Globus pallidus (tissue), 1 donor: ENCODE measurements around the gene PLAAT2.
"Not testable (repeated sequence)": the region's sequence is repeated elsewhere in the genome, so short reads cannot be mapped to it uniquely, and the experiment has no call there.

Source experiments
- DNase-seq: peaks from one replicate; pipeline ENCODE4 v3.0.0-alpha.2; 2015; ENCODE audit warnings: low spot score

Gene PLAAT2

GRCh38 chr11:63563201-63564055 lies at the start of gene PLAAT2:
Gene PLAAT2 (minus strand): TSS chr11:63563379. CDS start chr11:63563324, 55 bp downstream.
- no peak for DNase-seq

GRCh38 chr11:63612181-63612580 lies 49.0 kb upstream of the PLAAT2 start:
- DNase-seq = no peak

GRCh38 chr11:63611395-63611747 lies 48.2 kb upstream of the PLAAT2 start:
- no peak for DNase-seq

- peak; percentile 62 for DNase-seq
These were observed 47.6 kb upstream of the PLAAT2 start for GRCh38 chr11:63610604-63611394.

GRCh38 chr11:63609971-63610580 lies 46.9 kb upstream of the PLAAT2 start:
- DNase-seq = no peak

GRCh38 chr11:63609536-63609935 lies 46.4 kb upstream of the PLAAT2 start:
- peak; percentile 78 for DNase-seq

- no peak for DNase-seq
These were observed 45.5 kb upstream of the PLAAT2 start for GRCh38 chr11:63608353-63609345.

GRCh38 chr11:63603180-63603518 lies 40.0 kb upstream of the PLAAT2 start:
- peak; percentile 96 for DNase-seq

- DNase-seq = not testable (repeated sequence)
These were observed 39.4 kb upstream of the PLAAT2 start for GRCh38 chr11:63602290-63603179.

- DNase-seq = peak; percentile 82
These were observed 36.3 kb upstream of the PLAAT2 start for GRCh38 chr11:63599211-63600122.

- no peak for DNase-seq
These were observed 35.4 kb upstream of the PLAAT2 start for GRCh38 chr11:63598556-63598955.

GRCh38 chr11:63595296-63595695 lies 32.1 kb upstream of the PLAAT2 start:
- no peak for DNase-seq

GRCh38 chr11:63592975-63593395 lies 29.8 kb upstream of the PLAAT2 start:
- DNase-seq = peak; percentile 72

GRCh38 chr11:63590024-63590788 lies 27.0 kb upstream of the PLAAT2 start:
- DNase-seq = no peak

- no peak for DNase-seq
These were observed 25.8 kb upstream of the PLAAT2 start for GRCh38 chr11:63589000-63589399.

- no peak for DNase-seq
These were observed 23.4 kb upstream of the PLAAT2 start for GRCh38 chr11:63586451-63587166.

GRCh38 chr11:63583357-63583677 lies 20.1 kb upstream of the PLAAT2 start:
- DNase-seq = peak; percentile 97

GRCh38 chr11:63581224-63581623 lies 18.0 kb upstream of the PLAAT2 start:
- DNase-seq = not testable (repeated sequence)
